Vagina (tissue), 2 donors: Measurements from ENCODE around the gene ANAPC15. TPM values are rescaled to one million over a fixed set of nuclear protein-coding genes. Genes with fewer than 3 reads are reported as not detected.
"Not testable (repeated sequence)": the region's sequence is repeated elsewhere in the genome, so short reads cannot be mapped to it uniquely, and the experiment has no call there.

Experiments
- DNase-seq, 2 donors: peaks; one replicate each; pipeline ENCODE4 v3.0.0-alpha.2; 2017; ENCODE audit errors: extremely low spot score in 2 of 2
- H3K27ac ChIP-seq: fragments of 200-600 bp; sonication (generic); one replicate; pipeline ENCODE4 v1.5.1; 2019
- H3K27me3 ChIP-seq: fragments of 200-600 bp; sonication (generic); one replicate; pipeline ENCODE4 v1.5.1; 2019
- H3K36me3 ChIP-seq, 2 donors: fragments of 200-600 bp; sonication (generic); one replicate each; pipeline ENCODE4 v1.5.1; 2017 to 2019
- H3K4me1 ChIP-seq: fragments of 200-600 bp; sonication (generic); one replicate; pipeline ENCODE4 v1.5.1; 2019
- H3K4me3 ChIP-seq, 2 donors: fragments of 200-600 bp; sonication (generic); 1 replicate in 1 of 2; 2 replicates in 1 of 2; pipeline ENCODE4 v1.5.1; 2016 to 2019
- H3K9me3 ChIP-seq: fragments of 200-600 bp; sonication (generic); one replicate; pipeline ENCODE4 v1.5.1; 2019
- POLR2A ChIP-seq, 2 donors: fragments of 450-650 bp; IDR thresholded peaks; one replicate each; pipeline ENCODE4 v1.6.1; 2017; ENCODE audit warnings: antibody characterized with exemption in 2 of 2, mild to moderate bottlenecking in 2 of 2, moderate library complexity in 2 of 2
- POLR2AphosphoS5 ChIP-seq, 2 donors: sonication (generic); formaldehyde crosslinking; IDR thresholded peaks; one replicate each; pipeline ENCODE4 v1.9.0; 2017; ENCODE audit warnings: antibody characterized with exemption in 2 of 2, mild to moderate bottlenecking in 2 of 2, low read depth in 1 of 2; ENCODE audit not compliant: insufficient read depth in 1 of 2
- intact Hi-C: fragments of 100-400 bp; cut with DNase I; formaldehyde crosslinking; loops from one replicate; pipeline ENCODE4 v1.15.1; 2023
- total RNA-seq: library from RNA; depleted of rRNA; stranded (reverse); fragments of >200 nt; gene quantifications from one replicate; pipeline ENCODE4 v1.2.3, GENCODE V29; 2016
- TF ChIP-seq, protein P1 (sequence below), 3 experiments: fragments of 450-650 bp in 2 of 3; fragments of 200-600 bp in 1 of 3; sonication (generic) in 1 of 3; IDR thresholded peaks; one replicate each; pipeline ENCODE4 v1.5.1; 2017 to 2019; ENCODE audit warnings: antibody characterized with exemption in 3 of 3, mild to moderate bottlenecking in 2 of 3, moderate library complexity in 2 of 3

Gene ANAPC15
- total RNA-seq: 19.9 TPM

DNA sequence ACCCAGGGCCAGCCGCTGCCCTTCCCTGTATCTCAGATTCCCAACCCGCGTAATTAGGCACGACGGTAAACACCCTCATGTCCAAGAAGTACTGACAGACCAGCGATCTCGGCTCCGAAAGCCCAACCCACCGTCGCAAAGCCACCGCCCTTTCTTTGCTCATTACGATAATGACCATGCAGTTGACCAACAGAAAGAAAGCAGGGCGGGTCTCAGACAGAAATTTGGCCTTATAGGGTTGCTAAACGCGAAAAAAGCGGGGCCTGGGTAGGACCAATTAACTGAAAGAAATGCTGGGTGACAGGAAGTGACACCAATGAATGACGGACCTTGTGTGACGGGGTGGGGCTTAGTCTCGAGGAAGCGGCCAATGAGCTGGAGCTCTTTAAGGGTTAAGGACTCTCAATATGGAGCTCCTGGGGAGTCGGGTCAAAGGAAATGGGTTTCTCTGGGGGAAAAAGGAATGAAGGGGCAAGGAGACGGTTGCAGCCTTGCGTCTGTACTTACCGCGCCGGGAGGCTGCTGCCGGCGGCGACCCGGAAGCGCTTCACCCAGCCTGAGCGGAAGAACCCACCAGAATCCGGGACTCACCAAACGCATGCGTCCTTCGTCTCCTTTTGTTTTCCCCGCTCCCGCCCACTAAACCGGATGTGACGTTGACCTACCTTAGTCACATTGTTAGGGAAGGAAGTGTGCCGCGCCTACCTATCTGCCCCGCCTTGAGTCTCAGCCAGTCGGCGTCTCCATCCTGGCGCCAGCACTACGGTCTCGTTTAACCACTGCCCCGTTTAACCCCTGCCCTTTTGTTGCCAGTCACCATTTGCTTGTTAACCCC lies at the start of gene ANAPC15:
TSS of gene ANAPC15 (minus strand) at position 553 of the 835 bp plus-strand sequence. CDS start 1,419 bp downstream, outside the sequence.
- peak; percentile 98 to 100 for DNase-seq
- intact Hi-C loops: no loop called here
- peaks cover 0 to 6% of the 10 kb centered on the region in 2 donors for H3K36me3 ChIP-seq
- H3K9me3 ChIP-seq: no peaks in the 10 kb centered on the region
- H3K4me3 ChIP-seq: peak within 1 kb of the TSS; percentile 47 to 58
- H3K27me3 ChIP-seq: no peaks in the 10 kb centered on the region
- H3K27ac ChIP-seq: peak within 1 kb of the TSS; percentile 97
- H3K4me1 ChIP-seq: peaks cover 21% of the 10 kb centered on the region
- TF ChIP-seq POLR2A (IDR thresholded peaks at IDR 0.05) (peak; percentile 94 to 95), POLR2AphosphoS5 (IDR thresholded peaks at IDR 0.05; ENCODE audit: insufficient read depth in 1 of 2, low read depth in 1 of 2) (peak; percentile 88 to 93)
- TF ChIP-seq, protein P1, sequence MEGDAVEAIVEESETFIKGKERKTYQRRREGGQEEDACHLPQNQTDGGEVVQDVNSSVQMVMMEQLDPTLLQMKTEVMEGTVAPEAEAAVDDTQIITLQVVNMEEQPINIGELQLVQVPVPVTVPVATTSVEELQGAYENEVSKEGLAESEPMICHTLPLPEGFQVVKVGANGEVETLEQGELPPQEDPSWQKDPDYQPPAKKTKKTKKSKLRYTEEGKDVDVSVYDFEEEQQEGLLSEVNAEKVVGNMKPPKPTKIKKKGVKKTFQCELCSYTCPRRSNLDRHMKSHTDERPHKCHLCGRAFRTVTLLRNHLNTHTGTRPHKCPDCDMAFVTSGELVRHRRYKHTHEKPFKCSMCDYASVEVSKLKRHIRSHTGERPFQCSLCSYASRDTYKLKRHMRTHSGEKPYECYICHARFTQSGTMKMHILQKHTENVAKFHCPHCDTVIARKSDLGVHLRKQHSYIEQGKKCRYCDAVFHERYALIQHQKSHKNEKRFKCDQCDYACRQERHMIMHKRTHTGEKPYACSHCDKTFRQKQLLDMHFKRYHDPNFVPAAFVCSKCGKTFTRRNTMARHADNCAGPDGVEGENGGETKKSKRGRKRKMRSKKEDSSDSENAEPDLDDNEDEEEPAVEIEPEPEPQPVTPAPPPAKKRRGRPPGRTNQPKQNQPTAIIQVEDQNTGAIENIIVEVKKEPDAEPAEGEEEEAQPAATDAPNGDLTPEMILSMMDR (IDR thresholded peaks at IDR 0.05): peak in 1 of 3 experiments; percentile 4

GRCh38 chr11:72160319-72160718 lies 47.8 kb upstream of the ANAPC15 start:
- intact Hi-C loops: no loop called here
- no peak for DNase-seq
- H3K9me3 ChIP-seq: no peaks in the 10 kb centered on the region
- no peak overlapping the region for H3K4me3 ChIP-seq
- no peaks in the 10 kb centered on the region for H3K36me3 ChIP-seq
- TF ChIP-seq, protein P1 (IDR thresholded peaks at IDR 0.05): no peak
- TF ChIP-seq POLR2A (IDR thresholded peaks at IDR 0.05): no peak
- no peak for TF ChIP-seq POLR2AphosphoS5 (IDR thresholded peaks at IDR 0.05; ENCODE audit: insufficient read depth in 1 of 2, low read depth in 1 of 2)
- H3K27me3 ChIP-seq: no peaks in the 10 kb centered on the region
- H3K27ac ChIP-seq: no peak overlapping the region
- no peaks in the 10 kb centered on the region for H3K4me1 ChIP-seq

- intact Hi-C loops: no loop called here
- Histone ChIP-seq H3K4me1 (no peaks in the 10 kb centered on the region), H3K36me3 (no peaks in the 10 kb centered on the region), H3K27ac (no peak overlapping the region), H3K4me3 (no peak overlapping the region), H3K27me3 (no peaks in the 10 kb centered on the region), H3K9me3 (no peaks in the 10 kb centered on the region)
- DNase-seq: no peak
- TF ChIP-seq POLR2A (IDR thresholded peaks at IDR 0.05) (no peak), POLR2AphosphoS5 (IDR thresholded peaks at IDR 0.05; ENCODE audit: insufficient read depth in 1 of 2, low read depth in 1 of 2) (no peak)
- TF ChIP-seq, protein P1 (IDR thresholded peaks at IDR 0.05): no peak
These were observed 44.6 kb upstream of the ANAPC15 start for GRCh38 chr11:72157131-72157530.

GRCh38 chr11:72155751-72156150 lies 43.3 kb upstream of the ANAPC15 start:
- H3K4me1 ChIP-seq: no peaks in the 10 kb centered on the region
- H3K36me3 ChIP-seq: no peaks in the 10 kb centered on the region
- TF ChIP-seq, protein P1 (IDR thresholded peaks at IDR 0.05): no peak
- no peak for TF ChIP-seq POLR2A (IDR thresholded peaks at IDR 0.05)
- no peak for TF ChIP-seq POLR2AphosphoS5 (IDR thresholded peaks at IDR 0.05; ENCODE audit: insufficient read depth in 1 of 2, low read depth in 1 of 2)
- no peak overlapping the region for H3K4me3 ChIP-seq
- H3K27ac ChIP-seq: no peak overlapping the region
- intact Hi-C loops: no loop called here
- no peaks in the 10 kb centered on the region for H3K27me3 ChIP-seq
- no peak for DNase-seq
- no peaks in the 10 kb centered on the region for H3K9me3 ChIP-seq

DNA sequence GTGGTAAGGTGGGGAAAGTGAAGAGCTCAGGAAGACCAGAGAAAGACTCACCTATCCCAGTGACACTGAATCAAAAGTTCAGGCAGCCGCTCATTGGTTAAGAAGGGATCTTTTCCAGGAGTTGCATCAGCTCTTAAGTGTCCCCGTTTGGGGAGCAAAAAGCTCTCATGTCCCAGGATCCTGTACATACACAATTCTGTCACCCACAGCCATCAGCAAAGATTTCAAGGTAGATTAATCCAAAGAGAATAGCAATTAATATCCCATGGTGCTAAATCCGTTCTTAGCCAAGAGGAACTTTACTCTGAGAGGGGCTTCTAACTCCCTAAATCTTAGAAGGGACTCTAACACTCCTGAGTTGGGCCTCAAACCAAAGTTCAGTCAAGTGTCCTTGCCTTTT lies 42.3 kb upstream of the ANAPC15 start:
- DNase-seq: no peak
- intact Hi-C loops: no loop called here
- Histone ChIP-seq H3K36me3 (no peaks in the 10 kb centered on the region), H3K27me3 (no peaks in the 10 kb centered on the region), H3K9me3 (no peaks in the 10 kb centered on the region), H3K4me1 (no peaks in the 10 kb centered on the region), H3K4me3 (no peak overlapping the region), H3K27ac (no peak overlapping the region)
- TF ChIP-seq, protein P1 (IDR thresholded peaks at IDR 0.05): no peak
- TF ChIP-seq POLR2A (IDR thresholded peaks at IDR 0.05) (no peak), POLR2AphosphoS5 (IDR thresholded peaks at IDR 0.05; ENCODE audit: insufficient read depth in 1 of 2, low read depth in 1 of 2) (no peak)

- H3K27ac ChIP-seq, H3K27me3 ChIP-seq, H3K4me1 ChIP-seq, intact Hi-C loops, H3K4me3 ChIP-seq, H3K9me3 ChIP-seq, H3K36me3 ChIP-seq, DNase-seq: not testable (repeated sequence)
These were observed 41.4 kb upstream of the ANAPC15 start for GRCh38 chr11:72153874-72154273.
